SK-N-SH treated with all-trans-retinoic acid at 6 μM for 48 hours (cell line): ENCODE data around the gene RORB.

ENCODE experiments used
- ATAC-seq: fragments of 200-7000 bp; cut with Tn5 transposase; 3 replicates; pipeline ENCODE4 v1.9.1; 2020; ENCODE audit warnings: mild to moderate bottlenecking, moderate library complexity
- ARNTL ChIP-seq: fragments of 450-650 bp; formaldehyde crosslinking; IDR thresholded peaks from 2 replicates; pipeline ENCODE4 v1.5.0; 2020; ENCODE audit warnings: low read depth, mild to moderate bottlenecking, moderate library complexity, borderline replicate concordance
- CSDC2 ChIP-seq: fragments of 250-450 bp; sonication (Bioruptor Pico); IDR thresholded peaks from 2 replicates; pipeline ENCODE4 v1.5.0; 2020; ENCODE audit warnings: mild to moderate bottlenecking, moderate library complexity
- CSRNP3 ChIP-seq: fragments of 250-450 bp; sonication (Bioruptor Pico); IDR thresholded peaks from 2 replicates; pipeline ENCODE4 v1.5.1; 2021; ENCODE audit warnings: mild to moderate bottlenecking, moderate library complexity
- GLIS3 ChIP-seq: fragments of 250-450 bp; sonication (Bioruptor Pico); IDR thresholded peaks from 2 replicates; pipeline ENCODE4 v1.5.0; 2020; ENCODE audit warnings: mild to moderate bottlenecking, moderate library complexity
- ISL1 ChIP-seq: fragments of 250-450 bp; sonication (Bioruptor Pico); IDR thresholded peaks from 2 replicates; pipeline ENCODE4 v2.1.2; 2022; ENCODE audit warnings: mild to moderate bottlenecking, moderate library complexity
- PPARA ChIP-seq: fragments of 250-450 bp; sonication (Bioruptor Pico); IDR thresholded peaks from 2 replicates; pipeline ENCODE4 v1.5.0; 2020; ENCODE audit warnings: mild to moderate bottlenecking, borderline replicate concordance
- SNAI2 ChIP-seq: fragments of 250-450 bp; sonication (Bioruptor Pico); IDR thresholded peaks from 2 replicates; pipeline ENCODE4 v1.5.0; 2020; ENCODE audit warnings: mild to moderate bottlenecking, moderate library complexity
- TOX ChIP-seq: fragments of 250-450 bp; sonication (Bioruptor Pico); IDR thresholded peaks from 2 replicates; pipeline ENCODE4 v1.8.0; 2021; ENCODE audit warnings: mild to moderate bottlenecking, moderate library complexity, borderline replicate concordance
- ZC3H10 ChIP-seq: fragments of 250-450 bp; sonication (Bioruptor Pico); IDR thresholded peaks from 2 replicates; pipeline ENCODE4 v1.5.1; 2021; ENCODE audit warnings: mild to moderate bottlenecking, moderate library complexity
- ZFP30 ChIP-seq: fragments of 450-650 bp; formaldehyde crosslinking; IDR thresholded peaks from 2 replicates; pipeline ENCODE4 v1.5.0; 2022; ENCODE audit warnings: mild to moderate bottlenecking, moderate library complexity
- ZNF565 ChIP-seq: fragments of 450-650 bp; formaldehyde crosslinking; conservative IDR thresholded peaks from 2 replicates; pipeline ENCODE4 v1.5.0; 2020; ENCODE audit warnings: low read depth, mild to moderate bottlenecking, moderate library complexity
- ZNF70 ChIP-seq: fragments of 450-650 bp; formaldehyde crosslinking; IDR thresholded peaks from 2 replicates; pipeline ENCODE4 v1.5.0; 2020; ENCODE audit warnings: mild to moderate bottlenecking, moderate library complexity
- ZNF8 ChIP-seq: fragments of 450-650 bp; formaldehyde crosslinking; IDR thresholded peaks from 2 replicates; pipeline ENCODE4 v1.5.0; 2020; ENCODE audit warnings: mild to moderate bottlenecking, moderate library complexity
- TF ChIP-seq, protein P1 (sequence below): fragments of 250-450 bp; sonication (Bioruptor Pico); IDR thresholded peaks from 2 replicates; pipeline ENCODE4 v1.5.1; 2020; ENCODE audit warnings: low read depth, mild to moderate bottlenecking, moderate library complexity
- TF ChIP-seq, protein P2 (sequence below): fragments of 250-450 bp; sonication (Bioruptor Pico); IDR thresholded peaks from 2 replicates; pipeline ENCODE4 v1.8.0; 2021; ENCODE audit warnings: low read depth, mild to moderate bottlenecking, moderate library complexity, borderline replicate concordance
- TF ChIP-seq, protein P3 (sequence below): fragments of 250-450 bp; sonication (Bioruptor Pico); IDR thresholded peaks from 2 replicates; pipeline ENCODE4 v1.8.0; 2020; ENCODE audit warnings: mild to moderate bottlenecking, moderate library complexity, borderline replicate concordance

Gene RORB

DNA sequence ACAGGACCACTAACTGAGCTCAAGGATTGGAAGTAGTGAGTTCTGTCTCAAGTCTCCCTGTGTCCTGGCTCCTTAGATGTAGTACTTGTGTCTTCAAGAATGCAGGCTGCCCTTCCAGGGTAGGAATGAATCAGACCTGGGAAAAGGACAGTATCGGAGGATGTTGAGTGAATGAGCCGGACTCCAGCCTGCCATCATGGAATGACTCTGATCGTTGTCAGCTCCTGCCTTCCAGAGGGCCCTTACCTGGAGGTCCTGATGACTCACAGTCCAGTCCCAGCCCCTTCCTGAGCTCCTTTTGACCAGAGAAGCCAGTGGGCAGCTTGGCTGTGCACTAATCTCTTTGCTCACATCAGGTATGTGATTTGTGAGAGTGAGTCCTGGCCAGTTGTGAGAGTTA lies 229.4 kb downstream of the RORB start (continued):
- TF ChIP-seq, protein P1, sequence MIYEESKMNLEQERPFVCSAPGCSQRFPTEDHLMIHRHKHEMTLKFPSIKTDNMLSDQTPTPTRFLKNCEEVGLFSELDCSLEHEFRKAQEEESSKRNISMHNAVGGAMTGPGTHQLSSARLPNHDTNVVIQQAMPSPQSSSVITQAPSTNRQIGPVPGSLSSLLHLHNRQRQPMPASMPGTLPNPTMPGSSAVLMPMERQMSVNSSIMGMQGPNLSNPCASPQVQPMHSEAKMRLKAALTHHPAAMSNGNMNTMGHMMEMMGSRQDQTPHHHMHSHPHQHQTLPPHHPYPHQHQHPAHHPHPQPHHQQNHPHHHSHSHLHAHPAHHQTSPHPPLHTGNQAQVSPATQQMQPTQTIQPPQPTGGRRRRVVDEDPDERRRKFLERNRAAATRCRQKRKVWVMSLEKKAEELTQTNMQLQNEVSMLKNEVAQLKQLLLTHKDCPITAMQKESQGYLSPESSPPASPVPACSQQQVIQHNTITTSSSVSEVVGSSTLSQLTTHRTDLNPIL (CRISPR knock-in tag), result no peak
- TF ChIP-seq TOX (no peak), CSRNP3 (CRISPR knock-in tag) (no peak)

GRCh38 chr9:74728176-74728575 lies 231.0 kb downstream of the RORB start:
- no peak for TF ChIP-seq TOX
- TF ChIP-seq, protein P2, sequence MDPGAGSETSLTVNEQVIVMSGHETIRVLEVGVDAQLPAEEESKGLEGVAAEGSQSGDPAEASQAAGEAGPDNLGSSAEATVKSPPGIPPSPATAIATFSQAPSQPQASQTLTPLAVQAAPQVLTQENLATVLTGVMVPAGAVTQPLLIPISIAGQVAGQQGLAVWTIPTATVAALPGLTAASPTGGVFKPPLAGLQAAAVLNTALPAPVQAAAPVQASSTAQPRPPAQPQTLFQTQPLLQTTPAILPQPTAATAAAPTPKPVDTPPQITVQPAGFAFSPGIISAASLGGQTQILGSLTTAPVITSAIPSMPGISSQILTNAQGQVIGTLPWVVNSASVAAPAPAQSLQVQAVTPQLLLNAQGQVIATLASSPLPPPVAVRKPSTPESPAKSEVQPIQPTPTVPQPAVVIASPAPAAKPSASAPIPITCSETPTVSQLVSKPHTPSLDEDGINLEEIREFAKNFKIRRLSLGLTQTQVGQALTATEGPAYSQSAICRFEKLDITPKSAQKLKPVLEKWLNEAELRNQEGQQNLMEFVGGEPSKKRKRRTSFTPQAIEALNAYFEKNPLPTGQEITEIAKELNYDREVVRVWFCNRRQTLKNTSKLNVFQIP (CRISPR knock-in tag), result no peak
- TF ChIP-seq, protein P3, sequence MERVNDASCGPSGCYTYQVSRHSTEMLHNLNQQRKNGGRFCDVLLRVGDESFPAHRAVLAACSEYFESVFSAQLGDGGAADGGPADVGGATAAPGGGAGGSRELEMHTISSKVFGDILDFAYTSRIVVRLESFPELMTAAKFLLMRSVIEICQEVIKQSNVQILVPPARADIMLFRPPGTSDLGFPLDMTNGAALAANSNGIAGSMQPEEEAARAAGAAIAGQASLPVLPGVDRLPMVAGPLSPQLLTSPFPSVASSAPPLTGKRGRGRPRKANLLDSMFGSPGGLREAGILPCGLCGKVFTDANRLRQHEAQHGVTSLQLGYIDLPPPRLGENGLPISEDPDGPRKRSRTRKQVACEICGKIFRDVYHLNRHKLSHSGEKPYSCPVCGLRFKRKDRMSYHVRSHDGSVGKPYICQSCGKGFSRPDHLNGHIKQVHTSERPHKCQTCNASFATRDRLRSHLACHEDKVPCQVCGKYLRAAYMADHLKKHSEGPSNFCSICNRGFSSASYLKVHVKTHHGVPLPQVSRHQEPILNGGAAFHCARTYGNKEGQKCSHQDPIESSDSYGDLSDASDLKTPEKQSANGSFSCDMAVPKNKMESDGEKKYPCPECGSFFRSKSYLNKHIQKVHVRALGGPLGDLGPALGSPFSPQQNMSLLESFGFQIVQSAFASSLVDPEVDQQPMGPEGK (CRISPR knock-in tag), result no peak
- TF ChIP-seq ZC3H10, result no peak
- no peak for TF ChIP-seq ZNF565
- no peak for TF ChIP-seq GLIS3 (CRISPR knock-in tag)
- TF ChIP-seq ZFP30 (CRISPR knock-in tag), result no peak
- no peak for TF ChIP-seq ARNTL (CRISPR knock-in tag)
- no peak for TF ChIP-seq ZNF70 (CRISPR knock-in tag)
- ATAC-seq, result no peak

DNA sequence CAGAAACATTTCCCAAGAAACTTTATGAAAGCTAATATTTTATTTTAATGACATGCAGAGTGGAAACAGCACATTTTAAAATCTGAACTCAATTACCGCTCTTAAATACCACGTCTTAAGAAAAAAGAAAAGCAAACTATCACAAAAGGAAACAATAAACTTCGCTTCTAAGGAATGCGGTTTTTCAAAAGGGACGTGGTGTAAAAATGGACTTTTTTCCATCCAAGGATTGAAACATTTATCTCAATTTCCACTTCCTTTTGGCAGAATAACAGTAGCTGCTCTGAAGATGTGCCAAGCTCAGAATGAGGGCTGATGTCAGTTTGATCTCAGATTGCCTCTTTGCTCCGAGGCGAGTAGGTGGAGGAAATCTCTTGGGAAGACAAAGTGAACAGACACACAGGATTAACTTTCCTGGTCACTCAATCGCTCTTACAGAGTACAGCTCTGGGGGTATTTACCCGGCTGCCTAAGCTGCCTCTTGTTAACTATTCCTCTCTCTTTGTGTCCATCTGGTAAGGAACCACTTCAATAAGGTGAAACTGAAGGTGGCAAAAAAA lies 232.1 kb downstream of the RORB start:
- ATAC-seq, result no peak
- no peak for TF ChIP-seq CSRNP3 (CRISPR knock-in tag)
- no peak for TF ChIP-seq ZNF8 (CRISPR knock-in tag)
- TF ChIP-seq, protein P2 (CRISPR knock-in tag), result no peak

DNA sequence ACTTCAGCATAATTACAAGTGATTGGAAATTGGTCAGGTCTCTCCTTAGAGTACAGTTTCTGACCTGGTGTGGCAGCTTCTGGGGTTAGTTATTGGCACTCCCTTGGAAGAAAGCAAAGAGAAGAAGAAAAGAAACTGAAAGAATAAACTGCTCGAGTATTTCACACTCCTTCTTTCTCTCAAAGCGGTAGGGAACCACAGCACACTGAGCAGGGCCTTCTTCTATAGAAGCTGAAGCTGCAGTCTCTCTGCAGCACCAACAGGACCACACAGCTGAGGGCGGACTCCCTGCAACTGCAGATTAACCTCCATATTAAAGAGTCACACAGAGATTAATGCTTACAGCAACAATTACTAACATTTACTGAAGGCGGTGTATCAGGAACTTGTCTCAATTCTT lies 238.6 kb downstream of the RORB start:
- TF ChIP-seq ZNF565, result no peak
- no peak for TF ChIP-seq PPARA (CRISPR knock-in tag)
- no peak for TF ChIP-seq SNAI2 (CRISPR knock-in tag)
- no peak for TF ChIP-seq ISL1 (CRISPR knock-in tag)
- no peak for TF ChIP-seq GLIS3 (CRISPR knock-in tag)
- no peak for TF ChIP-seq CSDC2 (CRISPR knock-in tag)
- TF ChIP-seq ZNF8 (CRISPR knock-in tag), result no peak
- TF ChIP-seq, protein P3 (CRISPR knock-in tag), result no peak
- no peak for TF ChIP-seq ARNTL (CRISPR knock-in tag)
- no peak for TF ChIP-seq TOX
- no peak for TF ChIP-seq CSRNP3 (CRISPR knock-in tag)
- TF ChIP-seq ZFP30 (CRISPR knock-in tag), result no peak
- TF ChIP-seq, protein P2 (CRISPR knock-in tag), result no peak
- no peak for TF ChIP-seq ZNF70 (CRISPR knock-in tag)
- no peak for ATAC-seq
